Activated CD4-positive, alpha-beta T cell treated with anti-CD3 and anti-CD28 coated beads, Interleukin-2, Interleukin-4, amounts not matched to agents 100 ng/mL and 50 ng/mL, durations not matched to agents 16 hours and 8 hours (primary cell): ENCODE measurements around the gene GATD1.

ENCODE experiments used
- DNase-seq: peaks from one replicate; pipeline ENCODE4 v3.0.0-alpha.2; 2020; ENCODE audit warnings: low spot score

Gene GATD1

GRCh38 chr11:726278-727220, 50.7 kb downstream of the GATD1 start:
- DNase-seq: peak; percentile 31

GRCh38 chr11:725624-726202, 51.6 kb downstream of the GATD1 start:
- DNase-seq: no peak

DNA sequence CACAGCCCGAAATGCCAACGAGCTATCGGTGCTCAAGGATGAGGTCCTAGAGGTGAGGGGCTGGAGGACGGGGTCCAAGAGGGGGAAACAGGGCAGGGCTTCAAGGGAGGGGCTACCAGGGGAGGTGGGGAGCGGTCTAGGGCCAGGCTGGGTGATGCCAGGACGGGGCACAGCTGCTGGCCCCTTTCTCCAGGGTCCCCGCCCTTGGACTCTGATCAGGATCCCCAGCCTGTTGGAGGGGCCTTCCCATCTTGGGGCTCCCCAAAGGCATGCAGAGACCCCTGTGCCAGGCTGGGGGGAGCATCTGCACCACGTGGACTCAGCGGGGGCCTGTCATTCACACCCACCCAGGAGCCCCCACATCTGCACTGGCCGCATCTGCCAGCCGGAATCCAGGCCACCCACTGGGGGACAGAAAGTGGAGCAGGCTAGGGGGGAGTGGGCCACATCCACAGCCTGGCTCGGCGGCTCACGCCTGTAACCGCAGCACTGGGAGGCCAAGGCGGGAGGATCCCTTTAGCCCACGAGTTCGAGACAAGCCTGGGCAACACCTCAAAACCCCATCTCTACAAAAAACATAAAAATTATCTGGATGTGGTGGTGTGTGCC, 52.4 kb downstream of the GATD1 start:
- no peak for DNase-seq

DNA sequence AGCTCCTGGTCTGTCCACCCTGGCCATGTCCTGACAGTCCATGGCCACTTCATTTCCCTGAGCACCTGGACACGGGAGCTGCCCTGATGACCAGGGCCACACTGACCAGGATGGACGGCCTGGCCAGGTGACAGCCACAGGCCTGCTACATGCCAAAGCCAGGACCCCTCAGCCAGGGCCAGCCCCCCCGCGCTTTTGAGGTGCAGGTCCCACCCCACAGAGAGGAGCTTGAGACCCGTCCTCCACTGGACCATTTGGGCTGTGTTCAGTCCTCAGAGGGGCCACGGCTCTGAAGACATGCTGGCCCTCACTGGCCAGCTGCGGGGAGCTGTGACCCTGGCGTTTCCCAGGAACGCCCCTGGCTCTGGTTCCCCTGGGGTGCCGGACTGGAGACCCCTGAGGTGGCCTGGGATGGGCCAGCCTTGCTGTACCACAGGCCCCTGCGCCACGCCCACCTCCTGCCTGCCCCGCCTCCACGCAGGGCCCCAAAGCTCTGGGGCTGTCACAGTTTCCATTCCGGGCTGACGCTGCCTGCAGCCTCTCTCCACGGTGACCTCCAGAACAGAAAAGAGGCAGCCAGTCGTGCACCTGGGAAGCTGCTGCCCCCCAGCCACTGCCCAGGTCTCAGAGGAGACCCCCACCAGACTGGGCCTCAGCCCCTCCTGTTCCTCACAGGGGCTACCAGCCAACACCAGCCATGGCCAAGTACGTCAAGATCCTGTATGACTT, 53.1 kb downstream of the GATD1 start:
- no peak for DNase-seq

- DNase-seq: peak; percentile 55
Observed at GRCh38 chr11:723120-723883, 54.0 kb downstream of the GATD1 start.

DNA sequence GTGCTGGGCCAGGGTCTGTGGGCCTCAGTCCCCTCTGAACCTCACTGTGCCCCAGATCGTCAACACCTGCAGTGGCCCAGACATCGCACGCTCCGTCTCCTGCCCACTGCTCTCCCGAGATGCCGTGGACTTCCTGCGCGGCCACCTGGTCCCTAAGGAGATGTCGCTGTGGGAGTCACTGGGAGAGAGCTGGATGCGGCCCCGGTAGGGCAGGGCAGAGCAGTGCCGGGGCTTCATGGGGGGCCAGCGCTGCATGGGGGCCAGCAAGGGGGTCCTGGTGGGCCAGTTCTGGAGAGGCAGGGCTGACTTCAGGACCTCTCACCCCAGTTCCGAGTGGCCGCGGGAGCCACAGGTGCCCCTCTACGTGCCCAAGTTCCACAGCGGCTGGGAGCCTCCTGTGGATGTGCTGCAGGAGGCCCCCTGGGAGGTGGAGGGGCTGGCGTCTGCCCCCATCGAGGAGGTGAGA, 54.9 kb downstream of the GATD1 start:
- no peak for DNase-seq

DNA sequence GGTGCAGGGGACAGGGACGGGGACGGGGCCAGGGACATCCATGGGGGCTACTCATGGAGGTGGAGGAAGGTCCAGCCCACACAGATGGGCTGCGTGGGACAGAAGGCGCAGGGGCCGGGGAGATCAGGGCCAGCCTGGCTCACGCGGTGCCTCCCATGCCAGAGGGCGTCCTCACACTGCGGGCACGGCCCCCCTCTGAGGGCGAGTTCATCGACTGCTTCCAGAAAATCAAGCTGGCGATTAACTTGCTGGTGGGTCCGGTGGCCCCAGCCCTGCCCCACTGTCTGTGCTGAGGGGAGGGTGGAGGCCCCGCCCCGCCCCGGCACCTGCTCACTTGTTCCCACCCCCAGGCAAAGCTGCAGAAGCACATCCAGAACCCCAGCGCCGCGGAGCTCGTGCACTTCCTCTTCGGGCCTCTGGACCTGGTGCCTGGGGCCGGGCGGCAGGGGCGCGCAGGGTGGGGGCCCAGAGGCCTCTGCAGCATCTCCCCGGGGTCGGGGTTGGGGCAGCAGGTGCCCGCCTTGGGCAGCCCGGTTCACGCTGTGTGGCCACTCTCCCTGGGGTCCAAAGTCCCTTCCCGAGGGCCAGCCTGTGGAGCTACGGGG, 55.4 kb downstream of the GATD1 start:
- DNase-seq: peak; percentile 19

- DNase-seq: no peak
Observed at GRCh38 chr11:721247-721740, 56.0 kb downstream of the GATD1 start.

GRCh38 chr11:720642-721246, 56.5 kb downstream of the GATD1 start:
- DNase-seq: no peak

DNA sequence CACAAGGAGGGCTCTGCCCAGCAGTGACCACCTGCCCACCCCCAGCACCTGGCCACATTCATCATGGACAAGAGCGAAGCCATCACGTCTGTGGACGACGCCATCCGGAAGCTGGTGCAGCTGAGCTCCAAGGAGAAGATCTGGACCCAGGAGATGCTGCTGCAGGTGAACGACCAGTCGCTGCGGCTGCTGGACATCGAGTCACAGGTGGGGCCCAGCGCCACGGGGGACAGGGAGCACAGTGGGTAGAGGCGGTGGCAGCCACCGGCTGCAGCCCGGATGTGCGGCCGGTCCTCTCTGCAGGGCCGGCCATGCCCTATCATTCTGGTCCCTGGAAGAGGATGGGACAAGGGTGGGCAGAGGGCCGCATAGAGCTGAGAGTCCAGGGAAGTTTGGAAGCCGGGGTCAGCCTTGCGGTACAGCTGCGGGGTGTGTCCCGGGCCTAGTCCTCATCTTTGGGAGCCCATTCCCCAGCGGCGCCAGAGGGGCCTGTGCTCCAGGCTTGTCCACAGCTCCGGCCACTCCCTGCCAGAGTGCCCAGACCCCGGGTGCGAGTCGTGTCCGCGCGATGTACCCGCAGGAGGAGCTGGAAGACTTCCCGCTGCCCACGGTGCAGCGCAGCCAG, 57.2 kb downstream of the GATD1 start:
- no peak for DNase-seq

- no peak for DNase-seq
Observed at GRCh38 chr11:719214-720016, 57.9 kb downstream of the GATD1 start.
